GM13977 (cell line): ENCODE data around the gene HEXA.

Experiments used
- DNase-seq: peaks from one replicate; pipeline ENCODE4 v3.0.0; 2012; ENCODE audit warnings: low spot score
- in situ Hi-C: fragments of 300-500 bp; cut with MboI; formaldehyde crosslinking; loops from one replicate; pipeline ENCODE4 v1.12.0; 2022; ENCODE audit warnings: low sequenced_read_pairs, low pct_unique_long_range_greater_than_20kb, mixed read lengths, inconsistent platforms; ENCODE audit not compliant: unreplicated experiment
- TF ChIP-seq, protein P1 (sequence below): IDR thresholded peaks from 2 replicates; pipeline ENCODE4 v1.5.1; 2012; ENCODE audit warnings: mild to moderate bottlenecking, control low read depth; ENCODE audit not compliant: insufficient read depth; ENCODE audit errors: extremely low read depth, missing control alignments

Gene HEXA

GRCh38 chr15:72361176-72361575, 14.6 kb downstream of the HEXA start:
- in situ Hi-C loops: no loop called here
- no peak for DNase-seq
- TF ChIP-seq, protein P1, sequence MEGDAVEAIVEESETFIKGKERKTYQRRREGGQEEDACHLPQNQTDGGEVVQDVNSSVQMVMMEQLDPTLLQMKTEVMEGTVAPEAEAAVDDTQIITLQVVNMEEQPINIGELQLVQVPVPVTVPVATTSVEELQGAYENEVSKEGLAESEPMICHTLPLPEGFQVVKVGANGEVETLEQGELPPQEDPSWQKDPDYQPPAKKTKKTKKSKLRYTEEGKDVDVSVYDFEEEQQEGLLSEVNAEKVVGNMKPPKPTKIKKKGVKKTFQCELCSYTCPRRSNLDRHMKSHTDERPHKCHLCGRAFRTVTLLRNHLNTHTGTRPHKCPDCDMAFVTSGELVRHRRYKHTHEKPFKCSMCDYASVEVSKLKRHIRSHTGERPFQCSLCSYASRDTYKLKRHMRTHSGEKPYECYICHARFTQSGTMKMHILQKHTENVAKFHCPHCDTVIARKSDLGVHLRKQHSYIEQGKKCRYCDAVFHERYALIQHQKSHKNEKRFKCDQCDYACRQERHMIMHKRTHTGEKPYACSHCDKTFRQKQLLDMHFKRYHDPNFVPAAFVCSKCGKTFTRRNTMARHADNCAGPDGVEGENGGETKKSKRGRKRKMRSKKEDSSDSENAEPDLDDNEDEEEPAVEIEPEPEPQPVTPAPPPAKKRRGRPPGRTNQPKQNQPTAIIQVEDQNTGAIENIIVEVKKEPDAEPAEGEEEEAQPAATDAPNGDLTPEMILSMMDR: no peak

- in situ Hi-C loops: no loop called here
- DNase-seq: no peak
- TF ChIP-seq, protein P1: no peak
These were observed 17.1 kb downstream of the HEXA start for GRCh38 chr15:72358650-72359171.

- in situ Hi-C loops: no loop called here
- DNase-seq: no peak
- TF ChIP-seq, protein P1: no peak
These were observed 17.7 kb downstream of the HEXA start for GRCh38 chr15:72358121-72358520.

DNA sequence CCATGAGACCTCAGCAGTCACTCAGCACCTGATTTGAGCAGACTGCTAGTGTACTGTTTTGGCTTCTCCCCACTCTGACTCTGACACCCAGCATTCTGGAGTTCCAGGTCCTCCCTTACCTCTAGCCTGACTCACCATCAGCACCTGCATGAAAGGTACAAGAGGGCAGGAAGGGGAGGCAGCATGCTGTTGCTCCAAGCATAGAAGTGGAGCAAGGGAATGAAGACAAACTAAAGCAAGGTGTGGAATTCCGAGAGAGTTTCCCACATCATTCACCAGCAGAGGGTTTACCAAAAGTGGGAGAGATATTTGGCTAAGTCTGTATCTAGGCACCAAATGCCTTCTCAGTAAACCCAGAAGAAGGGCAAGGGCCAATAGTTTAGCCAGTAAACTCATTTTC, 21.3 kb downstream of the HEXA start:
- DNase-seq: no peak
- TF ChIP-seq, protein P1: no peak
- in situ Hi-C loops: no loop called here

- TF ChIP-seq, protein P1: no peak
- DNase-seq: no peak
- in situ Hi-C loops: no loop called here
These were observed 22.5 kb downstream of the HEXA start for GRCh38 chr15:72353266-72353665.

DNA sequence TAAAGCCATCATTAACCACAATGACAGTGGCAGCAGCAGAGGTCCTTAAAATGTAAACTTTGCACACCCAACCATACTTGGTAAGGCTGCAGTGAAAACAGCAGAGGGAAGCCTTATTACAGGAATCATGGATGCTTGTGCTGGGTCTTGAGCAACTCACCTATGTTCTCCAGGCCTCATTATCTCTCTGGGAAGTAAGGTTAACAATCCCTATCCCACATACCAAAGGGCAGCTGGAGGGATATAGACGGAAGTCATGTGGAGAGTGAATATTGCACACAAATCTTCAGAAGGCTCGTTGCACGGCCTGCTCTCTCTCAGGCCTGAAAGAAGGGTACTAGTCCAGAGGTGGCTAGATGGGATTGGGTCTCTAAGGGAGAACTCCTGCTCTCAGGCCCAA, 30.0 kb downstream of the HEXA start:
- in situ Hi-C loops: no loop called here
- TF ChIP-seq, protein P1: no peak
- no peak for DNase-seq

- DNase-seq: no peak
- in situ Hi-C loops: no loop called here
- TF ChIP-seq, protein P1: no peak
These were observed 30.5 kb downstream of the HEXA start for GRCh38 chr15:72345280-72345679.
